ENCODE measurements around the gene UBXN2A.

DNA sequence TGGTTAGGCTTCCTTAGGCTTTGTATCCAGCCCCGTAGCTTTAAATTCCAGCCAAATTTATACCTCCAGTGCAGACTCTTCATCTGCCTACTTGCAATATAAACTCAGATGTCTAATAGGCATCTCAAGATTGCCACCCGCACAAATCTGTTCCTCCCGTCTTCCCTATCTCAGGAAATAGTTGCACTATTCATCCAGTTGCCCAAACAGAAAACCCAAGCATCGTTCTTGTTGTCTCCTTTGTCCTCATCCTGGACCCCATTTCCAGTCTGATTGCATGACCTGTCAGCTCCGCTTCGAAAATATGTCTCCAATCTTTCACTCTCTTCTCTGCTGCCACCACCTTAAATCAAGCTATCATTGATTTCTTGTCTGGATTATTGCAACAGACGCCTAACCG is 111.6 kb downstream of the UBXN2A start:
- TF ChIP-seq EP300 (IDR thresholded peaks at IDR 0.05; ENCODE audit: borderline replicate concordance in 1 of 2, control insufficient read depth in 1 of 2, low read depth in 2 of 2, low read length in 2 of 2) (no peak), ZNF622 (IDR thresholded peaks at IDR 0.05) (no peak), SPI1 (IDR thresholded peaks at IDR 0.05; ENCODE audit: borderline replicate concordance, insufficient read depth, low read depth, low read length) (no peak), SMC3 (IDR thresholded peaks at IDR 0.05; ENCODE audit: borderline replicate concordance, low read length) (no peak), POLR2A (IDR thresholded peaks at IDR 0.05; ENCODE audit: low read depth, low read length) (no peak)
- TF ChIP-seq, protein P1, sequence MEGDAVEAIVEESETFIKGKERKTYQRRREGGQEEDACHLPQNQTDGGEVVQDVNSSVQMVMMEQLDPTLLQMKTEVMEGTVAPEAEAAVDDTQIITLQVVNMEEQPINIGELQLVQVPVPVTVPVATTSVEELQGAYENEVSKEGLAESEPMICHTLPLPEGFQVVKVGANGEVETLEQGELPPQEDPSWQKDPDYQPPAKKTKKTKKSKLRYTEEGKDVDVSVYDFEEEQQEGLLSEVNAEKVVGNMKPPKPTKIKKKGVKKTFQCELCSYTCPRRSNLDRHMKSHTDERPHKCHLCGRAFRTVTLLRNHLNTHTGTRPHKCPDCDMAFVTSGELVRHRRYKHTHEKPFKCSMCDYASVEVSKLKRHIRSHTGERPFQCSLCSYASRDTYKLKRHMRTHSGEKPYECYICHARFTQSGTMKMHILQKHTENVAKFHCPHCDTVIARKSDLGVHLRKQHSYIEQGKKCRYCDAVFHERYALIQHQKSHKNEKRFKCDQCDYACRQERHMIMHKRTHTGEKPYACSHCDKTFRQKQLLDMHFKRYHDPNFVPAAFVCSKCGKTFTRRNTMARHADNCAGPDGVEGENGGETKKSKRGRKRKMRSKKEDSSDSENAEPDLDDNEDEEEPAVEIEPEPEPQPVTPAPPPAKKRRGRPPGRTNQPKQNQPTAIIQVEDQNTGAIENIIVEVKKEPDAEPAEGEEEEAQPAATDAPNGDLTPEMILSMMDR (IDR thresholded peaks at IDR 0.05 in 2 of 3, conservative IDR thresholded peaks at IDR 0.05 in 1 of 3; ENCODE audit: control insufficient read depth in 2 of 3, extremely low read depth in 1 of 3, insufficient read depth in 1 of 3, low read depth in 3 of 3, low read length in 3 of 3) = no peak
